Muscle of leg (tissue), 16 donors: Measurements from ENCODE around the gene OR5T3. TPM values are rescaled to one million over a fixed set of nuclear protein-coding genes. Genes with fewer than 3 reads are reported as not detected.
"Not testable (repeated sequence)": the region's sequence is repeated elsewhere in the genome, so short reads cannot be mapped to it uniquely, and the experiment has no call there.

ENCODE experiments used
- DNase-seq: peaks from one replicate; pipeline ENCODE4 v3.0.0; 2013
- H3K27ac ChIP-seq: one replicate; pipeline ENCODE4 v1.5.1; 2013; ENCODE audit warnings: mild to moderate bottlenecking, low read length, control low read depth
- H3K27me3 ChIP-seq: one replicate; pipeline ENCODE4 v1.6.1; 2013; ENCODE audit warnings: low read length; ENCODE audit not compliant: control insufficient read depth, insufficient read depth
- H3K36me3 ChIP-seq: one replicate; pipeline ENCODE4 v1.6.1; 2013; ENCODE audit warnings: low read length; ENCODE audit not compliant: control insufficient read depth, insufficient read depth
- H3K4me1 ChIP-seq: one replicate; pipeline ENCODE4 v1.6.1; 2013; ENCODE audit warnings: low read length; ENCODE audit not compliant: control insufficient read depth, insufficient read depth
- H3K4me3 ChIP-seq: one replicate; pipeline ENCODE4 v1.5.1; 2013; ENCODE audit warnings: low read length, control low read depth
- H3K9me3 ChIP-seq: replicated peaks from 2 replicates; pipeline ENCODE4 v1.6.1; 2013; ENCODE audit warnings: low read depth, low read length; ENCODE audit not compliant: control insufficient read depth
- WGBS: methylation state at CpG from one replicate; pipeline ENCODE4 v1.1.5; 2013; ENCODE audit warnings: missing lambda C conversion rate; ENCODE audit not compliant: insufficient coverage; 5-methylcytosine and 5-hydroxymethylcytosine counted together
- long read RNA-seq, 11 donors: transcript quantifications; one replicate each; lab custom pipeline, GENCODE V29; 2026
- polyA plus RNA-seq, 8 donors: library from polyadenylated mRNA; unstranded; fragments of 120-200 nt; gene quantifications; one replicate each; pipeline versions ENCODE4 v1.2.1 to v1.2.3, GENCODE V29; 2013; ENCODE audit warnings: inconsistent platforms in 1 of 8, low replicate concordance in 1 of 8; ENCODE audit not compliant: insufficient read length in 8 of 8, insufficient read depth in 1 of 8
- total RNA-seq: library from RNA; stranded (reverse); fragments of 120-200 nt; gene quantifications from one replicate; pipeline ENCODE4 v1.2.4, GENCODE V29; 2013

Gene OR5T3
- total RNA-seq: not detected
- not detected for polyA plus RNA-seq
- long read RNA-seq, donor 1: 0 reads
- long read RNA-seq, donor 2: 0 reads
- long read RNA-seq, donor 3: 0 reads
- long read RNA-seq, donor 4: 0 reads
- long read RNA-seq, donor 5: 0 reads
- long read RNA-seq, donor 6: 0 reads
- long read RNA-seq, donor 7: 0 reads
- long read RNA-seq, donor 8: 0 reads
- long read RNA-seq, donor 9: 0 reads
- long read RNA-seq, donor 10: 0 reads
- long read RNA-seq, donor 11: 0 reads

DNA sequence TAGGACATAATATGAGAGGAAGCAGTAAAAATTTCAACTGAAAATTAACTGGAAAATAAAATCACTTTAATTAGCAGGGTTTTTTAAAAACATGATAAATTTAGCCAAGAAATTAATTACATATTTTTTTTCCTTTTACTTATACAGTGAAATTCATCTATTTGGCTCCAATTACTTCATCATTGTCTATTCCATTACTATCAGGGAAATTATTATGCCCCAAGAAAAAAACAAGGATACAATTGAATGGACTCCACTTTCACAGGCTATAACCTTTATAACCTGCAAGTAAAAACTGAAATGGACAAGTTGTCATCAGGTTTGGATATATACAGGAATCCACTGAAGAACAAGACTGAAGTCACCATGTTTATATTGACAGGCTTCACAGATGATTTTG lies at the start of gene OR5T3:
TSS of gene OR5T3 (plus strand) at position 301 of the 400 bp plus-strand sequence. CDS start at position 301, 0 bp downstream.
- Histone ChIP-seq H3K27me3 (no peaks in the 10 kb centered on the region), H3K4me1 (no peaks in the 10 kb centered on the region), H3K36me3 (no peaks in the 10 kb centered on the region), H3K9me3 (no peaks in the 10 kb centered on the region), H3K27ac (no peak within 1 kb of the TSS), H3K4me3 (no peak within 1 kb of the TSS)
- DNase-seq: no peak

DNA sequence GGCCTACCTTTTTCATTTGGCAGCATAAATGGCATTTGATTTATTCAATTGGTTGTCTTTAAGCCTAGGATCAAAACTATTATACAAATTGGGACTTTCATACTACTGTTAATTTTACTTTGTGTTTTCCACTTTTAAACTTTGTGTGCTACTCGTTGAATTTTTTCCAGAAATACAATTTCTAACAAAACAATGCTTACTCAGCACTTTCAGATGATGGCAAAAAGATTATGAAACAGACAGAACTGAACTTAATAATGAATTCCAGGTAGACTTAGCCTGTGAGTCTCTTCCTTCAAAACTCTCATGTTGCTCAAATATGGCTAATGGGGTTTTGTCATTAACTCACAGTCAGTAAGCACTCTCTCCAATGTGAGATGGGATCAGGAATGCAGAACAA lies 44.3 kb upstream of the OR5T3 start:
- H3K27me3 ChIP-seq: no peaks in the 10 kb centered on the region
- H3K9me3 ChIP-seq: peaks cover 16% of the 10 kb centered on the region
- no CpG with 5 or more reads among the region's 1 CpG for WGBS
- no peak overlapping the region for H3K4me3 ChIP-seq
- H3K27ac ChIP-seq: no peak overlapping the region
- DNase-seq: no peak
- no peaks in the 10 kb centered on the region for H3K4me1 ChIP-seq
- no peaks in the 10 kb centered on the region for H3K36me3 ChIP-seq

DNA sequence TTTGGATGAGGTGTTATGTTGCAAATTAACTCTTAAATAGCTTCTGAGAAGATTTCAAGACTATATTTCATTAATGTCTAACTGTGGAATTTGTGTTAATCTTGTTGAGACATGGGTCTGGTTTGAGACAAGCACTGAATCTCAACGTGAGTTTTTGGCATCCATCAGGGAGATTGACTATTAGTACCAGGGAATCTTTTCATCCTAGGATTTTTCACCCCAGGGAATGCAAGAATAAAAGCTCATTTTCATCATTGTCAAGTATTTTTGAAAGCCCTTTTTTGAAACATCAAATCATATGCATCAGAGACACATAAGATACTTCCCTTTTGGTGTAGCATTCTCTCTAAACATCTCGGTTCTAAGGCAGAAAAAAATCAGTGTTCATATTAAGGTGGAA lies 37.5 kb upstream of the OR5T3 start:
- no CpG with 5 or more reads among the region's 2 CpGs for WGBS
- H3K36me3 ChIP-seq: no peaks in the 10 kb centered on the region

GRCh38 chr11:56219735-56220134 lies 32.3 kb upstream of the OR5T3 start:
- H3K27ac ChIP-seq, H3K27me3 ChIP-seq, DNase-seq, H3K4me3 ChIP-seq, H3K36me3 ChIP-seq, H3K4me1 ChIP-seq: not testable (repeated sequence)
- H3K9me3 ChIP-seq: peaks cover 17% of the 10 kb centered on the region
- WGBS: 83% methylated on average over 3 of the region's 5 CpGs

More for the DNA sequence above, 37.5 kb upstream of the OR5T3 start:
- H3K4me3 ChIP-seq: no peak overlapping the region
- no peaks in the 10 kb centered on the region for H3K4me1 ChIP-seq
- no peak for DNase-seq
- H3K9me3 ChIP-seq: peaks cover 24% of the 10 kb centered on the region
- no peak overlapping the region for H3K27ac ChIP-seq
- no peaks in the 10 kb centered on the region for H3K27me3 ChIP-seq

- no peaks in the 10 kb centered on the region for H3K27me3 ChIP-seq
- peaks cover 5% of the 10 kb centered on the region for H3K9me3 ChIP-seq
- H3K36me3 ChIP-seq: no peaks in the 10 kb centered on the region
- H3K4me1 ChIP-seq: no peaks in the 10 kb centered on the region
- no peak within 1 kb of the TSS for H3K27ac ChIP-seq
- DNase-seq: no peak
- no peak within 1 kb of the TSS for H3K4me3 ChIP-seq
- no CpG with 5 or more reads among the region's 1 CpG for WGBS
Observed at GRCh38 chr11:56234155-56234554, 17.9 kb upstream of the OR5T3 start, which contains the start of gene OR5T2. TSS of gene OR5T2 (minus strand) at chr11:56234255. CDS start at chr11:56233062, 1,193 bp downstream.

DNA sequence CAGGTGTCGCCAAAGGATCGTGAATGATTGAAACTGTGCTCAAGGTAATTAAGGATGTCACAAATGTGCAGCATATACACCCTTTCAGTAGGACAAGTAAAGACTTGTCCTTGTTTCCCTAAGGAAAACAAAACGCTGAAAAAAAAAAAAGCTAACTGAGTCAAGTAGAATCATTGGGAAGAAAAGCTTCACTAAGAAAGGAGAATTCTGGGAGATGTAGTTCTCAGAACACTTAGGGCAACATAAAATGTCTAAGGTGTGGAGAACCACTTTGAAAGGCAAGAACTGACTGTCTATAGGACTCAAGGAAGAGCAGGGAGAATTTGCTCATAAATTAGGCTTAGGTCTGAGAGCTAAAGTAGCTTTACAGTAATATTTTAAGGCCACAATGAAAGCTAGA lies 19.0 kb downstream of the OR5T3 start:
- no peak overlapping the region for H3K4me3 ChIP-seq
- H3K9me3 ChIP-seq: peaks cover 12% of the 10 kb centered on the region
- H3K4me1 ChIP-seq: no peaks in the 10 kb centered on the region
- no peaks in the 10 kb centered on the region for H3K27me3 ChIP-seq
- H3K27ac ChIP-seq: no peak overlapping the region
- no peaks in the 10 kb centered on the region for H3K36me3 ChIP-seq
- no peak for DNase-seq
- WGBS: no CpG with 5 or more reads among the region's 3 CpGs

GRCh38 chr11:56273854-56274253 lies 21.8 kb downstream of the OR5T3 start, which contains the start of gene OR5T1:
TSS of gene OR5T1 (plus strand) at chr11:56274154. CDS start at chr11:56275639, 1,485 bp downstream.
- H3K36me3 ChIP-seq: no peaks in the 10 kb centered on the region
- H3K4me3 ChIP-seq: no peak within 1 kb of the TSS
- no peak for DNase-seq
- peaks cover 2% of the 10 kb centered on the region for H3K9me3 ChIP-seq
- H3K27ac ChIP-seq: no peak within 1 kb of the TSS
- H3K4me1 ChIP-seq: no peaks in the 10 kb centered on the region
- no peaks in the 10 kb centered on the region for H3K27me3 ChIP-seq

- DNase-seq: no peak
- Histone ChIP-seq H3K4me3 (no peak within 1 kb of the TSS), H3K36me3 (no peaks in the 10 kb centered on the region), H3K4me1 (no peaks in the 10 kb centered on the region), H3K27me3 (no peaks in the 10 kb centered on the region), H3K9me3 (no peaks in the 10 kb centered on the region), H3K27ac (no peak within 1 kb of the TSS)
- WGBS: no CpG with 5 or more reads among the region's 2 CpGs
Observed at GRCh38 chr11:56292154-56292553, 40.1 kb downstream of the OR5T3 start, which contains the start of gene OR8H1. TSS of gene OR8H1 (minus strand) at chr11:56292254. CDS start at chr11:56291062, 1,192 bp downstream.

DNA sequence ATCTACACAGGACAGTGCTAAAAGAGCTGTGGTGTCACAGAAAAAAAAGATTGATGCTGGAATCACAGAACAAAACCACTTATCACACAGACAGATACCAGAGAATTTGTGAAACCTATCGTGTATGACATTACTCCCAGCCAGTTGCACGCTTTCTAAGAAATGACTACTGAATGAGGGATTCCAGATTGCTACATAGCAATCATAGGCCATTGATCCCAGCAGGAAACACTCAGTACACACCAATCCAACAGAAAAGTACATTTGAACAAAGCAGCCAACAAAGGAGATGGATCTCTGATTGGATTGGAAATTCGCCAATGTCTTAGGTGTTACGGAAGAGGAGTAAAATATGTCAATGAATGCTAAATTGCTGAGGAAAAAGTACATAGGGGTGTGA lies 44.8 kb downstream of the OR5T3 start:
- H3K27ac ChIP-seq: no peak overlapping the region
- H3K4me1 ChIP-seq: no peaks in the 10 kb centered on the region
- DNase-seq: no peak
- WGBS: 73% methylated on average over 2 of the region's 4 CpGs
- H3K27me3 ChIP-seq: no peaks in the 10 kb centered on the region
- no peak overlapping the region for H3K4me3 ChIP-seq
- no peaks in the 10 kb centered on the region for H3K36me3 ChIP-seq
- H3K9me3 ChIP-seq: no peaks in the 10 kb centered on the region
